ENCODE measurements around the gene CIAO2A. TPM values are rescaled to one million over a fixed set of nuclear protein-coding genes. Genes with fewer than 3 reads are reported as not detected.
"Not testable (repeated sequence)": the region's sequence is repeated elsewhere in the genome, so short reads cannot be mapped to it uniquely, and the experiment has no call there.

Gene CIAO2A
- total RNA-seq, 2 experiments from 2014 or later = 67.3 to 77.7 TPM

GRCh38 chr15:64110108-64110701, 16.6 kb upstream of the CIAO2A start:
- H3K9me3 Mint-ChIP-seq, H3K4me3 Mint-ChIP-seq, H3K27me3 Mint-ChIP-seq, DNase-seq, POLR2A ChIA-PET: not testable (repeated sequence)
- H3K27ac Mint-ChIP-seq = peak overlapping the region; percentile 76
- CTCF ChIA-PET = interaction anchor here (1.1 to 1.7 kb wide), 2 partner anchors 10 to 22 kb away, joined by 5 to 6 read pairs; no protein-coding TSS in a partner anchor
- H3K36me3 Mint-ChIP-seq (ENCODE audit: low read depth) = peaks cover 15% of the 10 kb centered on the region
- H3K4me1 Mint-ChIP-seq = peaks cover 32% of the 10 kb centered on the region

- H3K27me3 Mint-ChIP-seq = no peaks in the 10 kb centered on the region
- peaks cover 2% of the 10 kb centered on the region for H3K36me3 Mint-ChIP-seq (ENCODE audit: low read depth)
- H3K4me3 Mint-ChIP-seq = no peak overlapping the region
- DNase-seq = no peak
- no peak overlapping the region for H3K27ac Mint-ChIP-seq
- H3K9me3 Mint-ChIP-seq = no peaks in the 10 kb centered on the region
- CTCF ChIA-PET = interaction anchor here (1.4 kb wide), 1 partner anchor 12 kb away, joined by 3 read pairs; the partner anchor contains the start of gene SNX1
- POLR2A ChIA-PET = no interaction called here
- peaks cover 32% of the 10 kb centered on the region for H3K4me1 Mint-ChIP-seq
Measured at GRCh38 chr15:64107337-64107736, 13.7 kb upstream of the CIAO2A start.

- Mint-ChIP-seq H3K27ac (no peak overlapping the region), H3K36me3 (ENCODE audit: low read depth) (peaks cover 5% of the 10 kb centered on the region), H3K9me3 (no peaks in the 10 kb centered on the region), H3K4me1 (peaks cover 22% of the 10 kb centered on the region), H3K4me3 (no peak overlapping the region), H3K27me3 (no peaks in the 10 kb centered on the region)
- POLR2A ChIA-PET = no interaction called here
- CTCF ChIA-PET = interaction anchor here (0.6 to 1.1 kb wide), 5 partner anchors 27 to 866 kb away, joined by 3 read pairs; no protein-coding TSS in a partner anchor
- no peak for DNase-seq
Measured at GRCh38 chr15:64105113-64105704, 11.6 kb upstream of the CIAO2A start.

- Mint-ChIP-seq H3K4me3 (no peak overlapping the region), H3K27me3 (no peaks in the 10 kb centered on the region), H3K27ac (no peak overlapping the region), H3K9me3 (no peaks in the 10 kb centered on the region), H3K4me1 (peaks cover 28% of the 10 kb centered on the region), H3K36me3 (ENCODE audit: low read depth) (peaks cover 10% of the 10 kb centered on the region)
- CTCF ChIA-PET = interaction anchor here (1.7 kb wide), 1 partner anchor 9 kb away, joined by 6 read pairs; the partner anchor contains the start of gene CIAO2A
- POLR2A ChIA-PET = no interaction called here
- no peak for DNase-seq
Measured at GRCh38 chr15:64102497-64102896, 8.9 kb upstream of the CIAO2A start.

DNA sequence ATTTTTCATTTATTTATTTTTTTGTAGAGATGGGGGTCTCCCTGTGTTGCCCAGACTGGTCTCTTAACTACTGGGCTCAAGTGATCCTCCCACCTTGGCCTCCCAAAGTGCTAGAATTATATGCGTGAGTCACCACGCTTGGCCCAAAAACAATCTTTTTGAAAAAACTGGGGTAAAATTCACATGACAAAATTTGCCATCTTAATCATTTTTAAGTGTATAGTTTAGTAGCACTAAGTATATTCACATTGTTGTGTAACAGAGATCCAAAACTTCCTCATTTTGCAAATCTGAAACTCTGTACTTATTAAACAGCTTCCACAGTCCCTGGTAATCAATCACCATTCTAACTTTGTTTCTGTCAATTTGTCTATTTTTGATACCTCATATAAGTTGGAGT, 7.3 kb upstream of the CIAO2A start:
- CTCF ChIA-PET = interaction anchor here (0.8 kb wide), 1 partner anchor 9 kb away, joined by 5 read pairs; no protein-coding TSS in a partner anchor
- Mint-ChIP-seq H3K9me3 (no peaks in the 10 kb centered on the region), H3K4me1 (peaks cover 40% of the 10 kb centered on the region), H3K36me3 (ENCODE audit: low read depth) (peaks cover 10% of the 10 kb centered on the region), H3K27me3 (no peaks in the 10 kb centered on the region), H3K27ac (no peak overlapping the region), H3K4me3 (no peak overlapping the region)
- POLR2A ChIA-PET = no interaction called here
- no peak for DNase-seq

DNA sequence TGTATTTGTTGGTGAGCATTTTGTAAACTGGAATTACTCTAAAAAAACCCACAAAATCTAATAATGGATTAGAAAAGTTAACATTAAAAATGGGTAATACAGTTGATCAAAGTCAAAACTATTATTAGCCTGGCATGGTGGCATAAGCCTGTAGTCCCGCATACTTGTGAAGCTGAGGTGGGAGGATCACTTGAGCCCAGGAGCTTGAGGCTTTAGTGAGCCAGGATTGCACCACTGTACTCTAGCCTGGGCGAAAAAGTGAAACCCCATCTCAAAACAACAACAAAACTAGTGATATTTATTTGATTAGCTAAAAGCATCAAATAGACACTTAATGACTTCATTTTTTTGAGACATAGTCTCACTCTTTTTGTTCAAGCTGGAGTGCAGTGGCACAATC, 5.7 kb upstream of the CIAO2A start:
- no peak overlapping the region for H3K4me3 Mint-ChIP-seq
- H3K36me3 Mint-ChIP-seq (ENCODE audit: low read depth) = peaks cover 12% of the 10 kb centered on the region
- no peaks in the 10 kb centered on the region for H3K27me3 Mint-ChIP-seq
- ChIA-PET POLR2A (no interaction called here), CTCF (no interaction called here)
- no peaks in the 10 kb centered on the region for H3K9me3 Mint-ChIP-seq
- no peak overlapping the region for H3K27ac Mint-ChIP-seq
- peaks cover 55% of the 10 kb centered on the region for H3K4me1 Mint-ChIP-seq
- DNase-seq = no peak

- Mint-ChIP-seq H3K27ac (peak overlapping the region; percentile 98), H3K4me1 (peaks cover 67% of the 10 kb centered on the region), H3K36me3 (ENCODE audit: low read depth) (peaks cover 13% of the 10 kb centered on the region), H3K27me3 (no peaks in the 10 kb centered on the region), H3K9me3 (no peaks in the 10 kb centered on the region), H3K4me3 (peak overlapping the region; percentile 93)
- DNase-seq = peak; percentile 16
- ChIA-PET POLR2A (no interaction called here), CTCF (interaction anchor here (0.5 to 1.3 kb wide), 3 partner anchors 487 to 1174 kb away, joined by 3 to 4 read pairs (median 3); no protein-coding TSS in a partner anchor)
Measured at GRCh38 chr15:64096668-64097384, 3.2 kb upstream of the CIAO2A start.

DNA sequence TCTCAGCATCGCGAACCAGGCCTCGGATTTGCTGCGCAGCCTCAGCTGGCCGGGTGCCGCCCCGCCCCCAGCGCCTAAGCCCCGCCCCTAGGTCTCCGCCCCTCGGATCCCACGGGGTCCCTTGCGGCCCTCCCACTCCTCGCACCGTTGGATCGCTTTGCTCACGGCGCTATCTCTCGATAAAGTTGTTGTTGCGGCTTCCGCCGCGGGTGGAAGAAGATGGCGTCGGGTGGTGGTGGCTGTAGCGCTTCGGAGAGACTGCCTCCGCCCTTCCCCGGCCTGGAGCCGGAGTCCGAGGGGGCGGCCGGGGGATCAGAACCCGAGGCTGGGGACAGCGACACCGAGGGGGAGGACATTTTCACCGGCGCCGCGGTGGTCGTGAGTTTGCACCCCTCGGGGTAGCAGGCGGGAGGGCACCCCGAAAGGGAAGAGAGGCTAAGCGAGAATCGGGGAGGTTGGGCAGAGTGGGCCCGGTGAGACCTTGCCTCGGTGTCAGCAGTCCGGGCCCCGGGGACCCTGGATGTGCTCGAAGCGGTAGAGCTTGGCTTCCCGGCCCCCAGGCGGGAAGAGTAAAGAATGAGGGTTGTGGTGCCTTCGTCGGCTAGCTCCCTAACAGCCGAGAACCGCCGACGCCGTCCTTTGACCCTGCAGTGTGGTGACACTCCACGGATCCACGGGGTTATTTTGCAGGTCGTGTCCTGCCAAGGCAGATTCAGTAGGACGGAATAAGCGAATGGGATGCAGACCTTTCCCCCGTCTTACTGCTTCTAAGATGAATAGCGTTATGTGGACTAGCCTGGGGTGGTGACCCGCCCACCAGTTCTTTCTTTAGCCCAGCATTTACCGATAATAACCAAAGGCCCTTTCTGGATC, 2.4 kb upstream of the CIAO2A start, which contains the start of gene SNX1:
Gene SNX1, plus strand, starts transcription at position 188 of the 873 bp plus-strand sequence. Its CDS starts 32 bp downstream, at position 220.
- DNase-seq = peak; percentile 96
- POLR2A ChIA-PET = no interaction called here
- CTCF ChIA-PET = interaction anchor here (0.6 to 1.3 kb wide), 4 partner anchors 11 to 1269 kb away, joined by 3 to 4 read pairs (median 3); no protein-coding TSS in a partner anchor
- Mint-ChIP-seq H3K9me3 (no peaks in the 10 kb centered on the region), H3K4me3 (peak within 1 kb of the TSS; percentile 93), H3K27me3 (no peaks in the 10 kb centered on the region), H3K36me3 (ENCODE audit: low read depth) (peaks cover 12% of the 10 kb centered on the region), H3K27ac (peak within 1 kb of the TSS; percentile 98), H3K4me1 (peaks cover 61% of the 10 kb centered on the region)

DNA sequence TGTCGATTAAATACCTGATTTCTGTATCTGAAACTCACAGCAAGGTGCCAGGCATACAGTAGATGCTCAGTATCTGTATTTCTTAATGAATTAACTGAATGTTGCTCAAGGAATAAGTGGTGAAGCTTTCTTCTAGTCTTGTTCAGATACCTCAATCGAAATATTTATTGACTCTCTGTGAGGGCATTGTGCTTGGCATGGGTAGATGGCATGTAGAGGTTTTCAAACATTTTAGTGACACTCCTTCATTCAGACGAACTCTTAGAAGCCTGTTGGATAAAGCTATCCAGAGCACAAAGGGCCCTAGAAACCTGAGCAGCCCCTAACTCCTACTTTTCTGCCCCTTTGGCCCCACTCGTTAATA, 1.8 kb upstream of the CIAO2A start:
- DNase-seq = no peak
- peak overlapping the region; percentile 98 for H3K27ac Mint-ChIP-seq
- H3K4me1 Mint-ChIP-seq = peaks cover 64% of the 10 kb centered on the region
- H3K4me3 Mint-ChIP-seq = peak overlapping the region; percentile 93
- ChIA-PET CTCF (interaction anchor here (1.0 to 1.3 kb wide), 3 partner anchors 12 to 530 kb away, joined by 3 to 4 read pairs (median 3); no protein-coding TSS in a partner anchor), POLR2A (no interaction called here)
- H3K9me3 Mint-ChIP-seq = no peaks in the 10 kb centered on the region
- no peaks in the 10 kb centered on the region for H3K27me3 Mint-ChIP-seq
- peaks cover 16% of the 10 kb centered on the region for H3K36me3 Mint-ChIP-seq (ENCODE audit: low read depth)

GRCh38 chr15:64092864-64093626, 593 bp downstream of the CIAO2A start:
- CTCF ChIA-PET = interaction anchor here (0.7 to 2.5 kb wide), 15 partner anchors 9 to 587 kb away, joined by 3 to 10 read pairs (median 4); partner anchors contain the start of gene DAPK2
- POLR2A ChIA-PET = interaction anchor here (0.6 to 1.3 kb wide), 5 partner anchors 22 to 589 kb away, joined by 3 to 7 read pairs (median 4); partner anchors contain the start of gene USP3
- Mint-ChIP-seq H3K27me3 (no peaks in the 10 kb centered on the region), H3K4me3 (peak overlapping the region; percentile 93), H3K4me1 (peaks cover 63% of the 10 kb centered on the region), H3K9me3 (no peaks in the 10 kb centered on the region), H3K27ac (peak overlapping the region; percentile 98), H3K36me3 (ENCODE audit: low read depth) (peaks cover 29% of the 10 kb centered on the region)
- DNase-seq = peak; percentile 48

DNA sequence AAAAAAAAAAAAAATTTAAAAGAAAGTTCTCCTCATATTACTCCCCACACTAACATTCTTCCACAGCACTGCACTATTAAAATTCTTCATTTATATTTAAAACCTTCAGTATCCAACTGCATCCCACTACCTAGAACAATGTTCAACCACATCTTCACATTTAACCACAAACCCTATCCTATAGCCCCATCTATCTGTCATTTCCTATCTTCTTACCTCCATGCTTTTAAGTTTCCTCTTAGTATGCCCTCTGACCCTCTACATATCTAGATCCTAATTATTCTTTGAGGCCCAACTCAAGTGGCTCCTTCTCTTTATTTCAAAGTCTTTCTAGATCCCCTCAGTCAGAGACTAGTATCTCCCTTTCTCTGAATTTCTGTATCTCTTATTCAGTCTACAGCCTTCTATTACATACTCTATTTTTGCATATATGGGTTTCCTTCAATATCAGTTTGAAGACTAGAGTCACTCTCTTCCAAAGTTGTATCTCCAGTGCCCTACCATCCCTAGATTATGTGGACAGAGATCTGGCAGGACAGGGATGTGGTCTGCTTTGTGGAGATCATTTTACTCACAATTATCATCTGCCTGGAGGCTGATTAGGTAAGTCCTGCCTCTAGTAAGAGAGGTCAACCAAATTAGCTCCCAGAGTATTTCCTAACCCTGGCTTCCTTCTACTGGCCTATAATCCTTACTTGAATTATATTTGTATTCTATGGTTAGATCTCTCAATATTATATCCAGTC, 1.4 kb downstream of the CIAO2A start:
- POLR2A ChIA-PET = interaction anchor here (1.3 kb wide), 1 partner anchor 58 kb away, joined by 7 read pairs; no protein-coding TSS in a partner anchor

More for the DNA sequence above, 1.4 kb downstream of the CIAO2A start:
- CTCF ChIA-PET = interaction anchor here (1.4 to 2.5 kb wide), 4 partner anchors 17 to 587 kb away, joined by 3 to 10 read pairs (median 4); partner anchors contain the start of gene DAPK2
- no peaks in the 10 kb centered on the region for H3K27me3 Mint-ChIP-seq
- peaks cover 55% of the 10 kb centered on the region for H3K4me1 Mint-ChIP-seq
- peak overlapping the region; percentile 98 for H3K27ac Mint-ChIP-seq
- peaks cover 35% of the 10 kb centered on the region for H3K36me3 Mint-ChIP-seq (ENCODE audit: low read depth)
- peak overlapping the region; percentile 93 for H3K4me3 Mint-ChIP-seq
- DNase-seq = no peak
- peaks cover 2% of the 10 kb centered on the region for H3K9me3 Mint-ChIP-seq
